Neuron (in vitro differentiated cells): ENCODE measurements around the gene GPR180.

ENCODE experiments used
- H2AFZ ChIP-seq: one replicate; pipeline ENCODE4 v1.6.1; 2013; ENCODE audit warnings: low read depth, mild to moderate bottlenecking, inconsistent platforms, low read length, moderate library complexity
- H3K27me3 ChIP-seq: one replicate; pipeline ENCODE4 v1.6.1; 2013; ENCODE audit warnings: low read length; ENCODE audit not compliant: insufficient read depth
- H3K36me3 ChIP-seq: one replicate; pipeline ENCODE4 v1.6.1; 2013; ENCODE audit warnings: low read length; ENCODE audit not compliant: insufficient read depth
- H3K4me1 ChIP-seq: one replicate; pipeline ENCODE4 v1.6.1; 2013; ENCODE audit warnings: low read length; ENCODE audit not compliant: insufficient read depth
- H3K4me3 ChIP-seq: 2 replicates; pipeline ENCODE4 v1.5.1; 2013; ENCODE audit warnings: mild to moderate bottlenecking, low read length, moderate library complexity
- H3K9me3 ChIP-seq: one replicate; pipeline ENCODE4 v1.6.1; 2013; ENCODE audit warnings: low read length

Gene GPR180

DNA sequence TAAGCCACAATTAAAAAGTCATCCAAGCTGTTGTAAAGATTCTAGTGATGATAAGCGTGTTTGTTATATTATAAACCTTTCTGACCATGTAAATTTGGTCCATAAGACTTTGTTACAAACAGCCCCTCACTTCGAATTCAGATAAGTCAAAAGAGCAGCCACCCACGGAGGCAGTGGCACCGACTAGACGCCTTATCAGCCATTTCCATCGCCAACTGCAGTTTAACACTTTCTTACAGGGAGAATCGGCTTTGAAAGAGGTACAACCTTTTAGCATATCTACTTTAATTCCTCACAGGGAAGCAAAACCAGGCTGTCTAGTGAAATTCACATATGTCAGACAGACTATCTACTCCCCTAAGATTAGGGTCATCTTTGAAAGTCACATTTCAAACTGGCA lies 63.2 kb downstream of the GPR180 start:
- Histone ChIP-seq H3K36me3 (no peaks in the 10 kb centered on the region), H3K4me3 (no peak overlapping the region), H2AFZ (no peak overlapping the region), H3K9me3 (no peaks in the 10 kb centered on the region), H3K27me3 (no peaks in the 10 kb centered on the region), H3K4me1 (peaks cover 51% of the 10 kb centered on the region)

DNA sequence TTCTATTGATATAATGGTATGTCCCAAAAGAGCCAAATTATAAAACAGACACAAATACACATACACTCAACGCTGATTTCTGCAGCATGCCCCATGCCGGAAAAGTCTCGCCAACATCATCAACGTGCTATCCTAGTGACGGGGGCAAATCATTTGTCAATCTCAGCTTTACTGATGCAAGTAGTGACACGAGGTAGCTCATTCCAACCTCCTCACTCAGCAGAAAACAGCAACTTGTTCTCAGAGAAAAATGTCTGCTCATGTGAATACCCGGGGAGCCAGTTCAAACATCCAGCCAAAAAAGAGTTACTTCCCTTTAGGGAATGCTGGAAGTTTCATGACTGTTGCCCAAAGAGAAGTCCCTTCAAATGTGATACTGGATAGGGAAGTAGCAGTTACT lies 64.4 kb downstream of the GPR180 start:
- no peak overlapping the region for H2AFZ ChIP-seq
- peaks cover 43% of the 10 kb centered on the region for H3K4me1 ChIP-seq
- H3K36me3 ChIP-seq: no peaks in the 10 kb centered on the region
- no peaks in the 10 kb centered on the region for H3K9me3 ChIP-seq
- no peaks in the 10 kb centered on the region for H3K27me3 ChIP-seq
- H3K4me3 ChIP-seq: no peak overlapping the region

DNA sequence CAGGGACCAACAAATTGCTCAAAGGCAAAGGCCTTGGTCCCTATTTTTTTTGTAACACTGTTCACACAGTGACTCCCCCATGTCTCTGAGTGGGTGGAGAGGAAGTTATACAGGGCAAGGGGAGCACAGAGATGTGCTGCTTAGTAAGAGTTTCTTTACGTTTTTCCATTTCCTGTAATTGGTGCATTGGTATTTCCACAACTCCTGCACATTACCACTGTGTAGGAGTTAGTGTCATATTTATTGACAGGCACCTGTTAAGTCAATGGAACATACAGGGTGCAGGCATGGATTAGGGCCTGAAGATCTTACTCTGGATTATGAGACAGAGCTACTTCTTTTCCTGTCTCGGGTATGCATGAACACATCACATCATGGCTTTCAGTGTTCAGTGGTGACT lies 65.5 kb downstream of the GPR180 start:
- H3K4me1 ChIP-seq: peaks cover 32% of the 10 kb centered on the region
- H3K36me3 ChIP-seq: no peaks in the 10 kb centered on the region
- H3K4me3 ChIP-seq: no peak overlapping the region
- H2AFZ ChIP-seq: no peak overlapping the region
- no peaks in the 10 kb centered on the region for H3K27me3 ChIP-seq
- H3K9me3 ChIP-seq: no peaks in the 10 kb centered on the region

DNA sequence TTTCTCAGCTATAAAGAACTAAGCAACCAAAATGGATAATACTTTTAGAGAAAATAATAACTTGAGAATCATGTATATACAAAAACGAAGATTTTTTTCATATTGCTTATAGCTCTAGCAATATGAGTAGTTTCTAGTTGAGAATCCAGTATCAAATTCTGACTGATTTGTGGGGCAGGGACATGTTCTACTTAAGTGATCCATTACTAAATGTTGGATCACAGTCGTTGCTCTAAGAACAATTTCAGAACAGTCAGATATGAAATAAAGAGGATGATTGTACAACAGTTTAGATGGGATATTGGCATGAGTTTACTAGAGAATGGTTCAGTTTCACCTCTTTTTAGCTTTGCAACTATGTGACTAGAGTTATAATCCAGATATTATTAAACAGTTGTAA lies 70.7 kb downstream of the GPR180 start:
- no peak overlapping the region for H3K4me3 ChIP-seq

DNA sequence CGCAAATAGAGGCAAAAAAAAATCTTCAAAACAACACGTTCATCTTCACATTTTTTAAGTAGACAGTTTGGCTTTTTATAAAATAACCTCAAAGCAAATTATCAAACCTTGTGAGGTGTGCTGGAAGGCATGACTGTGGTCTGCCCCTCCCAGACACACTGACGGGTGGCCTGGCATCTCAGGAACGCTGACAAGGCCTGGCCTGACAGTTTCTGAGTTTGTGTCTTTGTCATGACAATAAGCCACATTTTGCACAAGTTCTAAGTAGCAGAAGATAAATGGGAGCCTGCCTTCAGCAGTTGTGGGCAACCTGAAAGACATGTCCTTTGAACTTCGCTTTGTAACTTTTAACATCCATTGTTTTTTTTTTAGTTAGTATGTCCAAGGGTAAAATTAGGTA lies 72.2 kb downstream of the GPR180 start:
- Histone ChIP-seq H3K4me3 (no peak overlapping the region), H2AFZ (no peak overlapping the region), H3K4me1 (peaks cover 47% of the 10 kb centered on the region), H3K27me3 (no peaks in the 10 kb centered on the region), H3K9me3 (no peaks in the 10 kb centered on the region), H3K36me3 (no peaks in the 10 kb centered on the region)

More for the DNA sequence above, 70.7 kb downstream of the GPR180 start:
- no peak overlapping the region for H2AFZ ChIP-seq
- no peaks in the 10 kb centered on the region for H3K36me3 ChIP-seq
- no peaks in the 10 kb centered on the region for H3K27me3 ChIP-seq
- peaks cover 42% of the 10 kb centered on the region for H3K4me1 ChIP-seq
- no peaks in the 10 kb centered on the region for H3K9me3 ChIP-seq

DNA sequence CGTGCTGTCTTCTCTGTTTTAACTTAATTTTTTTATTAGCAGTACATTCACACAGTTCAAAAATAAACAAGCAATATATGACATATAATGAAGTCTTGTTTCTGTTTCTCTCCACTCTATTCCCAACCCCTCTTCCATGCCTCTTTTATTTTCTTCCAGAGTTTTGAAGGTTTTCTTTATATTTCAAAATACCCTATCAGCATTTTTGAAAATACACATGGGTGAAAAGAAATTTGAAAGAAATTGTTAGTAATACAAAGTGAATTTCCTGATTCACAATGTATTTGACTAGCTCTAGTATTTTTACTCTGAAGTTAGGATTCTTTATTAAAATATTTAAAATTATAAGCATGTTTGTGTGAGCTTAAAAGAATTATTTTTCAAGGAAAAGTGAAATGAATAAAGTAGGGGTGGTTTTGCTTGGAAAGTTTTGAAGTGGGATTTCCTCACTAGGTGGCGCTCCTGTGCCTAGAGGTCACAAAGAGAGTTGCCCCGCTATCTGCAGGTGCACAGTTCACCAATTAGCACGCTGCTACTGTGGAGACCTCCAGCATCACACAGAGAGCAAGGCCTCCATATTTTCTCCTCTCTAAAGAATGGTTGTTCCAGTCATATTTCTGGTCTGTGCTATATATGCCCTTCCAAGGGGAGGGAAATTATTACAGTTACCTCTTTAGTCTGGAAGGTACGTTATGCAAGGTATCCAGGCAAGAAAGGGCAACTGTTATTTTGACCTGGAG lies 73.1 kb downstream of the GPR180 start:
- no peaks in the 10 kb centered on the region for H3K9me3 ChIP-seq
- H3K36me3 ChIP-seq: no peaks in the 10 kb centered on the region
- H3K27me3 ChIP-seq: no peaks in the 10 kb centered on the region
- H2AFZ ChIP-seq: no peak overlapping the region
- peaks cover 47% of the 10 kb centered on the region for H3K4me1 ChIP-seq
- H3K4me3 ChIP-seq: no peak overlapping the region

DNA sequence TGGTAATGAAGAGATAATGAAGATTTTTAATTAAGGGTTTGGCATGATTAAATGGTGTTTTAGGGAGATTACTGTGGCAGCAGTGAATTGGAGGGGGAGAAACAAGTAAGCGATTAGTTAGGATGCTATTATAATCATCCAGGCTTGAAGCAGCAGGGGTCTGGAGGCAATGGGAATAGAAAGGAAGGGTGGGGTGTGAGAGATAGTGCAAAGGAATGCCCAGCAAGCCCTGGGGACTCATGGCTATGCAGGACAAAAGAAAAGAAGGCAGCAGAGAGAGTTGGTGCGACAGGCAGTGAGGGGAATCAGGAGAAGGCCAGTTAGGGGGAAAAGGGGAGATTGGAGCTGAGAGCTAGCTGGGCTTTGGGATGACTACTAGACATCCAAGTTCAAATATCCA lies 76.1 kb downstream of the GPR180 start:
- H3K4me1 ChIP-seq: peaks cover 47% of the 10 kb centered on the region
- no peak overlapping the region for H3K4me3 ChIP-seq
- H3K9me3 ChIP-seq: no peaks in the 10 kb centered on the region
- no peaks in the 10 kb centered on the region for H3K27me3 ChIP-seq
- H2AFZ ChIP-seq: no peak overlapping the region
- no peaks in the 10 kb centered on the region for H3K36me3 ChIP-seq

DNA sequence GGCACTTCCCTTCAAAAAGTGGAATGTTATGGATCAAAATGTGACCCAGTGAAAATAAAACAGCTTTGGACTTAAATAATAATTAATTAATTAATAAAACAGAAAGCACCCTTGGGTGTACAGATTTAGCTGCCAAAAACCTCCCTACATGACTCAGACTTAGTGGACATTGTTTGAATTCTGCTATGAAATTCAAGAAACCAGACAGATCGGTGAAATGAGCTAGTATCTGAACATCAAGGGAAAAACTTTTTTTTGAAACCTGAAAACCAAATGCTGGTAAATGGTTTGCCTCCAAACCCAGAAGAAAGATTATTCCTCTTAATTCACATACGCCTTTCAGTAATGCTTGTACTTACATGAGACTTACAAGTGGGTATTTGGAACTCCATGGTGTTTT lies 77.2 kb downstream of the GPR180 start:
- Histone ChIP-seq H3K4me3 (no peak overlapping the region), H2AFZ (no peak overlapping the region), H3K4me1 (peaks cover 40% of the 10 kb centered on the region), H3K27me3 (no peaks in the 10 kb centered on the region), H3K9me3 (no peaks in the 10 kb centered on the region), H3K36me3 (no peaks in the 10 kb centered on the region)

DNA sequence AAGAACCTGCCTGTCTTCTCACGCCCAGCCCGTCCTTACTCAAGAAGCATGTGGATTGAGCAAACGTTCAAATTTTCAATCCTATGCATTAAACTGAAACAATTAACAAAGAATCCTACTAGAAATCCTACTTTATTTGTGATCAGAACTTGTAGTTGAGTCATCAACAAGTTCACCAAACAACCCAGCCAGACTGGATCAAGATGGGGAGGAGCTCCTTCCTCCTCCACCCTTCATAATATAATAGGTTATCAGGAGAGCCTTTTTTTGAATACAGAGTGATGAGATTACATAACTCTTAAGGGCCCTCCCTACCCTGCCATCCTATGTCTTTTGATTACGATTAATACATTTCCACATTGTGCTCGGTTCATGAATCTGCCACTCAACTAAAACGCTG lies 78.0 kb downstream of the GPR180 start:
- Histone ChIP-seq H3K36me3 (no peaks in the 10 kb centered on the region), H2AFZ (no peak overlapping the region), H3K27me3 (no peaks in the 10 kb centered on the region), H3K4me3 (no peak overlapping the region), H3K9me3 (no peaks in the 10 kb centered on the region), H3K4me1 (peaks cover 33% of the 10 kb centered on the region)

DNA sequence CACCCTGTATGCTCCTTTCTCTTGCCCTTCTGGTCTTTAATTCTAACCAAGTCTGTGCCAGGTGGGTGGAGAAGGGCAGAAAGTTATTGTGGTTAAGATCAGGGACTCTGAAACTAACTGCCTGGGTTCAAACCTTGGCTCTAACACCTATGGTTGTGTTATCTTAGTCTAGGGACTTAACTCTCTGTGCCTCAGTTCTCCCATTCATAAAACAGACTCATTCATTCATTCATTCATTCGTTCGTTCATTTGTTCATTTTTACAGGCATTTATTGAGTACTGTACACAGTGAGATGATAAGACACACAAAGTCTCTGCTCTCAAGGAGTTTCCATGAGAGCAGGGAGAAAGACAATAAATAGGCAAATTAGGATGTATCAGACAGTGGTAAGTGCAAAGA lies 80.6 kb downstream of the GPR180 start:
- H2AFZ ChIP-seq: no peak overlapping the region
- no peak overlapping the region for H3K4me3 ChIP-seq
- no peaks in the 10 kb centered on the region for H3K9me3 ChIP-seq
- peaks cover 9% of the 10 kb centered on the region for H3K4me1 ChIP-seq
- no peaks in the 10 kb centered on the region for H3K27me3 ChIP-seq
- no peaks in the 10 kb centered on the region for H3K36me3 ChIP-seq

DNA sequence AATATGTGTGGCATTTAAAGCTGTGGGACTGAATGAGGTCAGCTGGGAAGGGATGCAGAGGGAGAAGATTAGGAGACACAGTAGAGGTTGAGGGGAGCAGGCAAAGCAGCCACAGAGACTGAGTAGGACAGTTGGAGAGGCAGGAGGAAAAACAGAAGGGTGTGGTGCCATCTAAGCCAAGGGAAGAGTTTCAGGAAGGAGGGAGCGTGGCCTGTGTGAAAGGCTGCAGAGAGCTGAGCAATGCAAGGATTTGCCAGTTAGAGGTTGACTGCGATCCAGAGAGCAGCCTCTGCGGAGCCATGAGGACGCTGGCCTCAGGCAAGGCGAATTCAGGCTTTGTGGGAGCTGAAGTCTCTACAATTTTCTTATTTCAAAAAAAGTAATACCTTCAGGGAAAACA lies 81.8 kb downstream of the GPR180 start:
- Histone ChIP-seq H3K36me3 (no peaks in the 10 kb centered on the region), H2AFZ (no peak overlapping the region), H3K4me3 (no peak overlapping the region), H3K27me3 (no peaks in the 10 kb centered on the region), H3K9me3 (no peaks in the 10 kb centered on the region), H3K4me1 (no peaks in the 10 kb centered on the region)
